ENCODE results near the gene EFCAB8. TPM values are rescaled to one million over a fixed set of nuclear protein-coding genes. Genes with fewer than 3 reads are reported as not detected.

EFCAB8 gene
- total and polyA plus RNA-seq, 4 experiments from 2014 or later, result 1.5 to 1.8 TPM; not detected in 2

DNA sequence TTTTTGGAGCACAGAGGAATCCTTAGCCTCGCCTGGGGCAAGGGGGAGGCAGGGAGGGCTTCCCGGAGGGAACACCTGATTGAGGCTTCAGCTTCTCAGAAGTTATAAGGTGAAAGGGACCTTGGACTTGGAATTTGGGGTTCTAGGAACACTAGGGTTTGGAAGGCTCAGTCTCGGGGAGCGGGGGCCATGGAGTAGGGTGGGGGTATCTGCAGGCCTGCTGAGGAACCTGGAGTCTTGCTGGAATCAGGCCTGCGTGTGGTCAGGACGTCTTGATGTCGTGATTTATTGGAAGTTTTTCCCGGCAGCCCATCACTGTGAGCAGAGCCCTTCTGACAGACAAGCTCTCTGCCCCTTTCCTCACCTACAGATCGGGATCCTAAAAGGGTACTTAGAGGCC, 50.7 kb downstream of the EFCAB8 start:
- H3K4me1 Mint-ChIP-seq, result peaks cover 3 to 16% (median 9%) of the 10 kb centered on the region in 4 donors
- no peak overlapping the region for H3K27ac ChIP-seq (ENCODE audit: low read depth, low read length)
- peaks cover 9% of the 10 kb centered on the region for H3K4me1 ChIP-seq (ENCODE audit: insufficient read depth, low read length)
- H3K4me3 ChIP-seq (ENCODE audit: low read length in 2 of 2), result no peak overlapping the region
- H3K27ac Mint-ChIP-seq, result peak overlapping the region in 4 of 7 donors; percentile 15 to 64 (median 36)
- H3K9me3 Mint-ChIP-seq, result peaks cover 2 to 4% (median 3%) of the 10 kb centered on the region in 8 donors
- peaks cover 5 to 9% of the 10 kb centered on the region in 2 donors for H3K36me3 Mint-ChIP-seq
- H3K9me3 ChIP-seq (ENCODE audit: control insufficient read depth in 1 of 2, low read length in 2 of 2), result no peaks in the 10 kb centered on the region
- no peaks in the 10 kb centered on the region for H3K27me3 Mint-ChIP-seq
- H3K4me3 Mint-ChIP-seq, result no peak overlapping the region
- intact Hi-C loops (cut with micrococcal nuclease), result no loop called here
- ChIA-PET POLR2A (ENCODE audit: partially characterized antibody) (no interaction called here), CTCF (ENCODE audit: partially characterized antibody) (interaction anchor here (1.0 to 1.3 kb wide), 3 partner anchors 9 to 63 kb away, joined by 3 to 5 read pairs (median 3); no protein-coding TSS in a partner anchor)
- no peak for DNase-seq
- H3K27me3 ChIP-seq (ENCODE audit: insufficient read depth, low read length), result no peaks in the 10 kb centered on the region
- H3K36me3 ChIP-seq (ENCODE audit: insufficient read depth, low read length), result no peaks in the 10 kb centered on the region

DNA sequence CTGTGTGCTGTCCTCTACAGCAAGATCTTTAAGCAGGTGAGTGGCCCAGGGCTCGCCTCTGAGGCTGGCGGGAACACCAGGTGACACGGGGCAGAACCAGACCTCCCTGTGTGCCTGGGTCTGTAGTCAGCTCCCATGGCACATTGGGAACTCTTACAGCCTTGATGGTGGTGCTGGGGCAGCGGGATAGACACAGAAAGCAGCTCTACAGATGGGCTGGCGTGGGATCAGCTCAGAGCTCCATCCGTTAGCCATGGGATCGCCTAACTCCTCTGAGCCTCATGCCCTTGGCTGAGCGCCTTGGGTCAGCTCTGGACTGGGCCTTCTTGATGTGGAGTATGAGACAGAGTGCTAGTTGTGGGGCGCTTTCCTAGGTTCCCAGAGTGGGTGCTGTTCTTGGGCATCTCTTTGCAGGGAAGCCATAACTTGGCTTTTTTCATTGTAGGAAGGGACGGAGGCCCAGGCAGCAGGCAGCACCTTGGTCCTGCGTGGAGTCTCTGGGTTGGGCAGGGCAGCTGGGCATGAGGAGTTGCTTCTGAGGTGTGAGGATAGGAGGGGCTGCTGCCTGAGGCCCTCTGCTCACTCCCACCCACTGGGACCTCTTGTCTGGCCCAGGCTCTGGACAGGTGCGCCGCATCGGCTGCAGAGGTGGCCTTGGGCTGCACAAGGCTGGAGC, 51.3 kb downstream of the EFCAB8 start:
- H3K9me3 ChIP-seq (ENCODE audit: control insufficient read depth in 1 of 2, low read length in 2 of 2), result peaks cover 0 to 5% of the 10 kb centered on the region in 2 donors
- intact Hi-C loops (cut with micrococcal nuclease), result no loop called here
- no peak for DNase-seq
- no peak overlapping the region for H3K4me3 Mint-ChIP-seq
- peak overlapping the region in 2 of 7 donors; percentile 64 to 75 for H3K27ac Mint-ChIP-seq
- H3K4me1 Mint-ChIP-seq, result peaks cover 3 to 16% (median 9%) of the 10 kb centered on the region in 4 donors
- ChIA-PET POLR2A (ENCODE audit: partially characterized antibody) (interaction anchor here (0.6 kb wide), 1 partner anchor 173 kb away, joined by 3 read pairs; no protein-coding TSS in a partner anchor), CTCF (ENCODE audit: partially characterized antibody) (interaction anchor here (0.6 to 1.3 kb wide), 2 partner anchors 10 to 36 kb away, joined by 3 to 5 read pairs; no protein-coding TSS in a partner anchor)
- H3K27me3 Mint-ChIP-seq, result no peaks in the 10 kb centered on the region
- peaks cover 3 to 10% (median 6%) of the 10 kb centered on the region in 8 donors for H3K9me3 Mint-ChIP-seq
- H3K4me3 ChIP-seq (ENCODE audit: low read length in 2 of 2), result no peak overlapping the region
- H3K36me3 ChIP-seq (ENCODE audit: insufficient read depth, low read length), result no peaks in the 10 kb centered on the region
- H3K27me3 ChIP-seq (ENCODE audit: insufficient read depth, low read length), result no peaks in the 10 kb centered on the region
- peaks cover 5 to 13% of the 10 kb centered on the region in 2 donors for H3K36me3 Mint-ChIP-seq
- H3K27ac ChIP-seq (ENCODE audit: low read depth, low read length), result no peak overlapping the region
- peaks cover 9% of the 10 kb centered on the region for H3K4me1 ChIP-seq (ENCODE audit: insufficient read depth, low read length)

GRCh38 chr20:32911355-32911754, 52.6 kb downstream of the EFCAB8 start:
- intact Hi-C loops (cut with micrococcal nuclease), result no loop called here
- ChIA-PET POLR2A (ENCODE audit: partially characterized antibody) (no interaction called here), CTCF (ENCODE audit: partially characterized antibody) (interaction anchor here (1.0 to 3.2 kb wide), 2 partner anchors 10 to 33 kb away, joined by 3 to 14 read pairs; no protein-coding TSS in a partner anchor)
- peaks cover 2% of the 10 kb centered on the region for H3K4me1 ChIP-seq (ENCODE audit: insufficient read depth, low read length)
- H3K9me3 ChIP-seq (ENCODE audit: control insufficient read depth in 1 of 2, low read length in 2 of 2), result peaks cover 0 to 12% of the 10 kb centered on the region in 2 donors
- Mint-ChIP-seq H3K36me3 (peaks cover 7 to 18% of the 10 kb centered on the region in 2 donors), H3K4me3 (no peak overlapping the region), H3K27me3 (no peaks in the 10 kb centered on the region), H3K9me3 (peaks cover 3 to 23% (median 17%) of the 10 kb centered on the region in 8 donors), H3K4me1 (peaks cover 2 to 8% (median 4%) of the 10 kb centered on the region in 4 donors), H3K27ac (no peak overlapping the region)
- no peak overlapping the region for H3K27ac ChIP-seq (ENCODE audit: low read depth, low read length)
- no peaks in the 10 kb centered on the region for H3K36me3 ChIP-seq (ENCODE audit: insufficient read depth, low read length)
- H3K4me3 ChIP-seq (ENCODE audit: low read length in 2 of 2), result no peak overlapping the region
- no peak for DNase-seq
- H3K27me3 ChIP-seq (ENCODE audit: insufficient read depth, low read length), result no peaks in the 10 kb centered on the region

GRCh38 chr20:32912688-32913087, 54.0 kb downstream of the EFCAB8 start:
- no peak overlapping the region for H3K27ac ChIP-seq (ENCODE audit: low read depth, low read length)
- H3K36me3 Mint-ChIP-seq, result peaks cover 11 to 25% of the 10 kb centered on the region in 2 donors
- no peak for DNase-seq
- no peak overlapping the region for H3K4me3 Mint-ChIP-seq
- ChIA-PET CTCF (ENCODE audit: partially characterized antibody) (interaction anchor here (3.2 kb wide), 1 partner anchor 11 kb away, joined by 14 read pairs; no protein-coding TSS in a partner anchor), POLR2A (ENCODE audit: partially characterized antibody) (no interaction called here)
- H3K27me3 ChIP-seq (ENCODE audit: insufficient read depth, low read length), result no peaks in the 10 kb centered on the region
- intact Hi-C loops (cut with micrococcal nuclease), result no loop called here
- no peaks in the 10 kb centered on the region for H3K36me3 ChIP-seq (ENCODE audit: insufficient read depth, low read length)
- H3K9me3 Mint-ChIP-seq, result peaks cover 5 to 28% (median 21%) of the 10 kb centered on the region in 8 donors
- peaks cover 0 to 12% of the 10 kb centered on the region in 2 donors for H3K9me3 ChIP-seq (ENCODE audit: control insufficient read depth in 1 of 2, low read length in 2 of 2)
- H3K4me3 ChIP-seq (ENCODE audit: low read length in 2 of 2), result no peak overlapping the region
- H3K27me3 Mint-ChIP-seq, result no peaks in the 10 kb centered on the region
- H3K27ac Mint-ChIP-seq, result peak overlapping the region in 4 of 7 donors; percentile 7 to 57 (median 16)
- peaks cover 0 to 2% (median under 1%) of the 10 kb centered on the region in 4 donors for H3K4me1 Mint-ChIP-seq
- no peaks in the 10 kb centered on the region for H3K4me1 ChIP-seq (ENCODE audit: insufficient read depth, low read length)

- DNase-seq, result no peak
- H3K27ac Mint-ChIP-seq, result no peak overlapping the region
- POLR2A ChIA-PET (ENCODE audit: partially characterized antibody), result no interaction called here
- Histone ChIP-seq H3K4me3 (ENCODE audit: low read length in 2 of 2) (no peak overlapping the region), H3K27ac (ENCODE audit: low read depth, low read length) (no peak overlapping the region), H3K27me3 (ENCODE audit: insufficient read depth, low read length) (no peaks in the 10 kb centered on the region), H3K9me3 (ENCODE audit: control insufficient read depth in 1 of 2, low read length in 2 of 2) (peaks cover 0 to 12% of the 10 kb centered on the region in 2 donors), H3K4me1 (ENCODE audit: insufficient read depth, low read length) (no peaks in the 10 kb centered on the region), H3K36me3 (ENCODE audit: insufficient read depth, low read length) (no peaks in the 10 kb centered on the region)
- CTCF ChIA-PET (ENCODE audit: partially characterized antibody), result interaction anchor here (3.2 kb wide), 1 partner anchor 13 kb away, joined by 14 read pairs; no protein-coding TSS in a partner anchor
- H3K4me1 Mint-ChIP-seq, result peaks cover 0 to 2% (median under 1%) of the 10 kb centered on the region in 4 donors
- H3K4me3 Mint-ChIP-seq, result no peak overlapping the region
- intact Hi-C loops (cut with micrococcal nuclease), result no loop called here
- peaks cover 5 to 28% (median 21%) of the 10 kb centered on the region in 8 donors for H3K9me3 Mint-ChIP-seq
- H3K27me3 Mint-ChIP-seq, result no peaks in the 10 kb centered on the region
- H3K36me3 Mint-ChIP-seq, result peaks cover 11 to 27% of the 10 kb centered on the region in 2 donors
Observed at GRCh38 chr20:32914031-32914430, 55.3 kb downstream of the EFCAB8 start.

DNA sequence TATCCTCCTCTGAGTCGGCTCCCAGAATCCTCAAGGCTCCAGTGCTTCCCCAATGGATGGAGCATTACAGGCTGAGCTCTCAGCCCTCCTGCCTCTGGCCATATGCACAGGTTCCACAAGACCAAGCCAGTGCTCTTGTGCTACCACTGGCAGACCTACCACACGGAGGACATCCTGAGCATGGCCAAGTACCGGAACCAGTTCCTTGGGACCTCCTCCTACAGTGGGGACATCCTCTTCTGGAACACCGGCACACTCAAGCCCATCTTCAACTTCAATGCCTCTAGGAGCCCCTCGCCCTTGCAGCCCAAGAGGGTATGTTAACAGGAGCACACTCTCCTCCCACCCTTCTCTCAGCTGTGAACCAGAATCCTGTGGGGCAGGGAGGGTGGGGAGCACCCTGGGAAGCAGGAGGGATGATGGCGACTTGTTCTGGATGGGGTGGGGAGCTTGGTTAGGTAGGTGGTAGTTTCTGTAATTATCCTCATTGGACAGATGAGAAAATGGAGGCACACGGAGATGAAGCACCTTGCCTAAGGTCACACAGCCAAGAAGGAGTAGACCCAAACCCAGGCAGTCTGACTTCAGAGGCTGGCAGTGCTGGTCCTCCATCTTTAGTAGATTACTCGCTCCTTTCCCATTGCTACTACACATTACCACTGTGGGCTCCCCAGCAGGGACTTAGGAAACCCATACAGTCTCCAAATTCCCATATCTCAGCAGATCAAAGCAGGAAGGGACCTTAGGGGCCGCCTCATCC, 58.6 kb downstream of the EFCAB8 start:
- H3K4me1 ChIP-seq (ENCODE audit: insufficient read depth, low read length), result no peaks in the 10 kb centered on the region
- no peaks in the 10 kb centered on the region for H3K27me3 Mint-ChIP-seq
- H3K9me3 ChIP-seq (ENCODE audit: control insufficient read depth in 1 of 2, low read length in 2 of 2), result peaks cover 0 to 12% of the 10 kb centered on the region in 2 donors
- H3K27me3 ChIP-seq (ENCODE audit: insufficient read depth, low read length), result no peaks in the 10 kb centered on the region
- no peaks in the 10 kb centered on the region for H3K4me1 Mint-ChIP-seq
- no peak overlapping the region for H3K4me3 Mint-ChIP-seq
- H3K36me3 Mint-ChIP-seq, result peaks cover 7 to 29% of the 10 kb centered on the region in 2 donors
- DNase-seq, result no peak
- peaks cover 5 to 28% (median 21%) of the 10 kb centered on the region in 8 donors for H3K9me3 Mint-ChIP-seq
- no peaks in the 10 kb centered on the region for H3K36me3 ChIP-seq (ENCODE audit: insufficient read depth, low read length)
- ChIA-PET CTCF (ENCODE audit: partially characterized antibody) (no interaction called here), POLR2A (ENCODE audit: partially characterized antibody) (no interaction called here)
- no peak overlapping the region for H3K27ac ChIP-seq (ENCODE audit: low read depth, low read length)
- intact Hi-C loops (cut with micrococcal nuclease), result no loop called here
- no peak overlapping the region for H3K4me3 ChIP-seq (ENCODE audit: low read length in 2 of 2)
- no peak overlapping the region for H3K27ac Mint-ChIP-seq

DNA sequence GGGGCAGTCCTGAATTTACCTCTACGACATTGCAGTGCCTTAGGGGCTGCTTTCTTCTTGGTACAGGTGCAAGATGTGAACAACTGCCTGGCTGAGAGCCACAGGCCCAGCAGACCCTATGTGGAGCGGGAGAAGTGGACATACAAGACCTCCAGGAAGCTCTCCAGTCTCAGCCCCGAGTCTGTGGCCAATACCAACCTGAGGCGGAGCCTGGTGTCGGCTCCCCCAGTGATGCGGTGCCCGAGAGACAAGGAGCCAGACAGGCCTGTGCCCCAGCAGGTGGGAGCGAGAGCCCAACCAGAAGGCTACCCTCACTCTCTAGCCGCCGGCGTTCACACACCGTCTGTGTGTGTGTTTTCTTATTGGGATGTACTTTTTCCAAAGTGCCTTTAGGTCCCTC, 59.6 kb downstream of the EFCAB8 start:
- H3K4me1 ChIP-seq (ENCODE audit: insufficient read depth, low read length), result no peaks in the 10 kb centered on the region
- H3K9me3 Mint-ChIP-seq, result peaks cover 5 to 28% (median 21%) of the 10 kb centered on the region in 8 donors
- H3K36me3 Mint-ChIP-seq, result peaks cover 7 to 28% of the 10 kb centered on the region in 2 donors
- H3K27ac ChIP-seq (ENCODE audit: low read depth, low read length), result no peak overlapping the region
- no peak overlapping the region for H3K27ac Mint-ChIP-seq
- no peaks in the 10 kb centered on the region for H3K27me3 ChIP-seq (ENCODE audit: insufficient read depth, low read length)
- H3K9me3 ChIP-seq (ENCODE audit: control insufficient read depth in 1 of 2, low read length in 2 of 2), result peaks cover 0 to 12% of the 10 kb centered on the region in 2 donors
- DNase-seq, result no peak
- no peak overlapping the region for H3K4me3 ChIP-seq (ENCODE audit: low read length in 2 of 2)
- CTCF ChIA-PET (ENCODE audit: partially characterized antibody), result no interaction called here
- no peaks in the 10 kb centered on the region for H3K36me3 ChIP-seq (ENCODE audit: insufficient read depth, low read length)
- POLR2A ChIA-PET (ENCODE audit: partially characterized antibody), result no interaction called here
- intact Hi-C loops (cut with micrococcal nuclease), result no loop called here
- H3K27me3 Mint-ChIP-seq, result no peaks in the 10 kb centered on the region
- no peak overlapping the region for H3K4me3 Mint-ChIP-seq
- H3K4me1 Mint-ChIP-seq, result no peaks in the 10 kb centered on the region
